GM18861 (cell line): ENCODE measurements around the gene ANKRD7.

Experiments used
- ATAC-seq: cut with Tn5 transposase; IDR thresholded peaks from one replicate; pipeline ENCODE4 v1.9.1; 2021; ENCODE audit not compliant: unreplicated experiment

The ANKRD7 gene, protein sequence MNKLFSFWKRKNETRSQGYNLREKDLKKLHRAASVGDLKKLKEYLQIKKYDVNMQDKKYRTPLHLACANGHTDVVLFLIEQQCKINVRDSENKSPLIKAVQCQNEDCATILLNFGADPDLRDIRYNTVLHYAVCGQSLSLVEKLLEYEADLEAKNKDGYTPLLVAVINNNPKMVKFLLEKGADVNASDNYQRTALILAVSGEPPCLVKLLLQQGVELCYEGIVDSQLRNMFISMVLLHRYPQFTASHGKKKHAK

DNA sequence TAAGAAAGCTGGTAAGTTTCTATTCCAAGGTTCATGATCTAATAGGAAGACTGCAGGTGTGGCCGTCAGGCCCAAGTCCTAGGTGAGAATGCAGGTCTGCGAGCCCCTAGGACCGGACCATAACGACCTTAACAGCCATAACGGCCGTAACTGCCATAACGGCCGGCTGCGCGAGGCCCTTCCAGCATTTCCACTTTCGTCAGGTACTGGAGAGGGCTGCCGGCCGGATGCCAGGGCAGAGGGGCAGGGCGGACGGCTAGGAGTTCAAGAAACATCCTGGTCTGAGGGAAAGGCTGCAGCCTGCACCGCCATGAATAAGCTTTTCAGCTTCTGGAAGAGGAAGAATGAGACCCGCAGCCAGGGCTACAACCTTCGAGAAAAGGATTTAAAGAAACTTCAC is at the start of gene ANKRD7:
Gene ANKRD7, plus strand, starts transcription at position 184 of the 400 bp plus-strand sequence. Its CDS starts 127 bp downstream, at position 311.
- ATAC-seq, result no peak

- ATAC-seq, result no peak
Measured at GRCh38 chr7:118175740-118176139, 48.8 kb upstream of the ANKRD7 start.

DNA sequence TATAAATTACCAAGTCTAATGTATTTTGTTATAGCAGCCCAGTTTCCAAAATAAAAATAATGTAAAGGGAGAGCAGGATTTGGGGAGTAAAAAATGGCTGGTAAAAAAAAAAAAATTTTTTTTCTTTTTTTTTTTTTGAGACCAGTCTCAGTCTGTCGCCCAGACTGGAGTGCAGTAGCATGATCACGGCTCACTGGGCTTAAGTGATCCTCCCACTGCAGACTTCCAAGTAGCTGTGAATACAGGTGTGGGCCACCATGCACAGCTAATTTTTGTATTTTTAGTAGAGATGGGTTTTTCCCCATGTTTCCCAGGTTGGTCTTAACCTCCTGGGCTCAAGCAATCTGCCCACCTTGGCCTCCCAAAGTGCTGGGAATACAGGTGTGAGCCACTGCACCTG is 45.3 kb upstream of the ANKRD7 start:
- ATAC-seq, result no peak

DNA sequence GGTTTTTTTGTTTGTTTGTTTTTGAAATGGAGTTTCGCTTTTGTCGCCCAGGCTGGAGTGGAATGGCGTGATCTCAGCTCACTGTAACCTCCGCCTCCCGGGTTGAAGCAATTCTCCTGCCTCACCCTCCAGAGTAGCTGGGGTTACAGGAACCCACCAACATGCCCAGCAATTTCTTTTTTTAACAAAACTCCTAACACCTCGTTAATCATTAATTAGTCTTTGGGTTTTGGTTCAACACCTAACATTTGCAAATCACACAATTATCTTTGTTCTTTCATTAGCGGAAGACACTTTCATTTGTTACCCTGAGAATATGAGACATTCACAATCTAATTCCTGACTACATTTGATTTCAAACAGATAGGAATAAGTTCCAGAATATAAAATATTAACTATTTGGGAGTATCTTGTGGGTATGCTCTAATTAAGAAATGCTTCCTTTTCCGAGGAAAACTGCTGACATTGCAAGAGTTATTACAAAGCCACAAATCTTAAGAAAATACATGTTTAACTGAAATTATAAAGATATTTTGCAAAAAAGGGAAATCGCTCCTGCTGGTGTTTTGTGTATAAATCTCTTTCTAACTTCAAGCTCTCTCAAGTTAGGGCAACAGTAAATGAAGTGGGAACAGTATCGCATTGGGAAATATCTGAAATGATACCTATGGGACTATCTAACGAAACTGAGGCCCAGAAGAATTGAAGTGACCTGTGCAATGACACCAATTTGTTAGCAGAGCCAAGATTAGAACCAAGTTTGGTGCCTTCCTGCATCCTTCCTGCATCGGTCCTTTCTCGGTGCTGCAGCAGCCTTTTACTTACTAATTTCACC is 41.7 kb upstream of the ANKRD7 start:
- ATAC-seq, result no peak

- no peak for ATAC-seq
Measured at GRCh38 chr7:118183428-118183785, 41.1 kb upstream of the ANKRD7 start.

DNA sequence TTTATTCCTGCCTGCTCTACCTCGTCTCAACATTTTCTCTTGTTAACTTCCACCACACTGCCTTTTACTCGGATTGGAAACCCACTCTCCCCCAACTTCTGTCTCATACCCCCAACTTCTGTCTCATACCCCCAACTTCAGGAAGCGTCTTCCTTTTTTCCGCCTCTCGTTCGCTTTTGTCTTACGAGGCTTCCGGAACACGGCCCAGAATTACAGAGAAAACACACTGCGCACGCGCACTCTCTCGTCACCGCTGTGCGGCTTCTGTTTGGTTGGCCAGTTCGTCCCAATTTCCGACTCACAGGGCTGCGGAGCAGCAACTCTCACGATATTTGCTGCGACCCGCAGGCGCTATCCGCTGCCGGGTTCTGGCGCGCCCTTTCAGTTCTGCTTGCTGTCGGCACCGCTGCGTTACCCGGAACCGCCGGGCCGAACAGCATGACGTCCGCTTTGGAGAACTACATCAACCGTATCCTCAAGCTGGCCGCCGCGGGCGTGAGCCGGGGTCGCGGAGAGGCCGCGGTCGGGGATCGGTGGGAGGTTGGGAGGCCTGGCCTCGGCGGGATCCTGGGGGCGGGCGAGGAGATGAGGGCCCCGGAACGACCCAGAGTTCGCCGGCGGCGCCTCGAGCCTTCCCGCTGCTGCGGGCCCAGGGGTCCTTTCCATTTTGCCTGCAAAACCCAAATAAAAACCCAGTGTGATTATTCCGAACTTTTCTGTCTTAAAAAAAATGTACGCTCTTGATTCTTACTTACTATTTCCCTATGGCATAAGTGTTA is 40.5 kb upstream of the ANKRD7 start, which contains the start of gene LSM8:
Gene LSM8, plus strand, starts transcription at position 379 of the 779 bp plus-strand sequence. Its CDS starts 60 bp downstream, at position 439.
- ATAC-seq, result peak; percentile 97

- no peak for ATAC-seq
Measured at GRCh38 chr7:118184565-118184940, 40.0 kb upstream of the ANKRD7 start.

DNA sequence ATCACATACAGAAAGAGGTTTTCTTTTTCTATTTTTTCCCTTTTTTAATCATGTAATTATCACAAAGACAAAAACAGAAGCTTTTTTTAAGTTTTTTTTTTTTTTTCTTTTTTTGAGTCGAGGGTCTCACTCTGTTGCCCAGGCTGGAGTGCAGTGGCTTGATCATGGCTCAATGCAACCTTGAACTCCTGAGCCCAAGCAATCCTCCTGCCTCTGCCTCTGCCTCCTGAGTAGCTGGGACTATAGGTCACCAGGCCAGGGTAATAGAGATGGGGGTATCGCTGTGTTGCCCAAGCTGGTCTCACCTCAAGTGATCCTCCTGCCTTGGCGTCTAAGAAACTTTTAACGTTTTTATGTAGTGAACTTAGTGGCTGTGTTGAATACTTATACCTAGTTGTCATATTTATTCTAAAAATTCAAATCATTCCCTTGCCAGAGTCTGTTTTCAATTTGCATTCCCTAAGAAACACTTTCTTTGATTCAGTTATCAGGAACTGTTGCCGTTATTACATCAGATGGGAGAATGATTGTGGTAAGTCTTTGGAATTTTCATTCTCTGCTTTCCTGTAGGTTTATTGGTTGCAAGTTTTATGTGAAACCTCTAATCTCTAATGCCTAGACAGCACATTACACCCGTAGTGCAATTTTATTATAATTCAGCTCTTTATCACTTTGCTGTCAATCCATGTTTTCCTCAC is 39.2 kb upstream of the ANKRD7 start:
- no peak for ATAC-seq

GRCh38 chr7:118186501-118186900 is 38.0 kb upstream of the ANKRD7 start:
- no peak for ATAC-seq

DNA sequence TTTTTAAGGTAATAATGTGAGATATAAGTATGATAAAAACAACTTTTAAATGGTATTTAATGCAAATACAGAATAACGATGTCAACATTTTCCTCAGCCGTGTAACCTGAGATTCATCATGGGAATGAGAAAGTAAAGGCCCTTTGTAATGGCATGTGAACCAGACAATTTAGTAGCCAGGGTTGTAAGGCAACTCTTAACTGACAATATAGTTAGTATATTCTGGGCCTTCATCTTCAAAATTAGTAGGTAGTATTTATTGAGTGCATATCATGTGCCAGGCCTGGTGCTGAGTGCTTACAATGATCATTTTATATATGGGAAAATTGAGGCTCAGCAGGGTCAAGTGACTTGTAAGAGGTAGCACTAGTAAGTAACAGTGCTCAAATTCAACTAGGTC is 29.9 kb upstream of the ANKRD7 start:
- ATAC-seq, result no peak

DNA sequence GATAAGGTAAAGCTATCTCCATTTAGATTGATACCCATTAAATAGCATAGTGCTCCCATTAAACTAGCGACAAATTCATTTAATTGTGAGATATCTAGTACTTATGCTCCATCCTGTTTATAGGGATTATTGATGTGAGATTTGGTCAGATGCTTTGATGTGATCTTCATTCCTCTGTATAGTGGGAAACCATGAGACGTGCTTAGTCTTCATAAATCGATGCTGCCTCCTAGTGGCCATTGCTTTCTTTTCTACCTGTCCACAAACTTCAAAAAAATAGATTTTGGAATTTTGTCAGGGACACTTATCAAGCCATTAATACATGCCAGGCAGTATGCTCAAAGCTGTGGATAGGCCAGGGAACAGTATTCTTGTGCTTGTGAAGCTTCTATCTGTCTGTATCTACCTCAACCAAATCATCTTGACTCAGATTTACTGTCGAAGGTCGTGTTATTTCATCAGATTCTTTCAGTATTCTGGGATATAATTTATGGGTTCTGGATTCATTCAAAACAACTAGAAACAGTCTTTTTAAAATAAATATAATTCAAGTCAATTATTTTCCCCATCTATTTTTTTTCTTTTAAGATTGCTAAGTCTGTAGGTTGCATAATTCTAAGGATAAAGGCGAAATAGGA is 28.5 kb upstream of the ANKRD7 start:
- peak; percentile 77 for ATAC-seq

DNA sequence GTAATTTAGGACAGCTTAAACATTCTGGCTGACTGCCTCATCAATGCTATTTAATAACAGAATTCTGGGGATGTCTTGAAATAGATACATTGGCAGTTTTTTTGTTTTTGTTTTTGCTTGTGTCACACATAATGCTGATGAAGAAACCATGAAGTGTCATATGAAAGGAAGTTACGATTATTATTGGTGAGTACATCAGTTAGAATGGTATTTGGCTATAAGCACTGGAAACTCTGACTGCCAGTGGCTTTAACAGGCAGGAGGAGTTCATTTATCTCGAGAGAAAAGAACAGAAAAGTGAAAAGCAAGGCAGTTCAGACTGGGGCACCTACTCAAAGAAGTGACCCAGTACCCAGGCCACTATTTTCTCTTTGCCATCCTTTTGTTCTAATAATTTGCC is 22.4 kb upstream of the ANKRD7 start:
- no peak for ATAC-seq

DNA sequence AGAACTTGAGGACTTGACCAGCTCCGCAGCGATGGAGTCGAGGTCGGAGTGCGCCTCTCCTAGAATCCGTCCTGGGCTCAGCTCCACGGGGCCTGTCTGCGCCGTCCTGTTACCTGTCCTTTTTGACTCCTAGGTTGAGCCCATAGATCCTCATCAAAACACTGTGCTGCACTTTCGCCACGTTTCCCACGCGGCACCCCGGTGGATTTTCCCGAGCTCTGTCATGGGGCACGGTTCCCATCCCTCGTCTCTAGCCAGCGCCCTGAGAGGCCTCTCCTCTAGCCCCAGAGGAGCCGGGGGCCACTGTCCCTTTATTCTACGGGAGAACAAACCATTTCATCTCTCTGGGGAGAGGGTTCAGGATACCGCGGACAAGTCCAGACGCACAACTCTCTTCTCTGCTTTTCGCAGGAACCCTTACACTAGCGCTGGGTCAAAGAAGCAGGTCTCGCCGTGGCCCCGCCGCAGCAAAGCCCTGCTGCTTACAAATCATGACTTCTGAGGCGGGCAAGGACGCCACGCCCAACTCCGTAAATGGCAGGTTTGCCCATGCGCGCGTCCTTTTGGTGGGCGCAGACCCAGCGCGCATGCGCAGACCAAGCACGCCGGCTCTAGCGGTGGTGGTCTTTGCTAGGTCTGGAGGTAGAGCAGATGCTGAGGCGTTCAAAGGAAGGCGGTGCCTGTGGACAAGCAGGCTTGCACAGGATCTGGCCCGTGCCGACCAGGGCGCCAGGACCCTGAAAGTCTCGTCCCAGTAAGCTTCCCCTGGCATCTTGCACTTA is 10.3 kb upstream of the ANKRD7 start:
- peak; percentile 96 for ATAC-seq

- no peak for ATAC-seq
Measured at GRCh38 chr7:118214833-118215182, 9.7 kb upstream of the ANKRD7 start.

DNA sequence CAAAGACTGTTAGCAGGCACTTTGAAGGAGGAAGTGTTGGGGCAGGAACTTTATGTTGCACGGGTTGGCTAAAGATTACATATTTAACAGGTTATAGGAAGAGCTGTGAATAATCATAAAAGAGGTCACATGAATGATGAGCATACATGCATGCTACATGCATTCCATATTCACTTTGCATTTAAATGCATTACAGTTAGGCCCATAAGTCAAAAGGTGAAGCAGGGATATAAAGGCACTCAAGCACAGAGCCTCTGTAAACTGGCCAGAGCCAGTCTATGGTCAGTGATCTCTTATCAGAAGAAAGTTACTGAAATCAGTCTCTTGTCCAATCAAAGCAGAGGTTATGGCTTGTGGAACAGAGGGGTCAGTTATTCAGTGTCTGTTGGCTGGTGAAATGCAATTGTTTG is 7.3 kb upstream of the ANKRD7 start:
- no peak for ATAC-seq

GRCh38 chr7:118218413-118219156 is 5.9 kb upstream of the ANKRD7 start:
- no peak for ATAC-seq

GRCh38 chr7:118219157-118219512 is 5.4 kb upstream of the ANKRD7 start:
- no peak for ATAC-seq

- no peak for ATAC-seq
Measured at GRCh38 chr7:118220583-118220982, 3.9 kb upstream of the ANKRD7 start.

GRCh38 chr7:118222591-118222990 is 1.9 kb upstream of the ANKRD7 start:
- ATAC-seq, result no peak
